SU-DHL-6 (cell line): ENCODE data around the gene SCN9A.

Experiments used
- H2AFZ ChIP-seq: fragments of 200-600 bp; sonication (generic); 2 replicates; pipeline ENCODE4 v1.6.1; 2014; ENCODE audit warnings: low read depth, mild to moderate bottlenecking, moderate library complexity, mixed read lengths, antibody characterized with exemption, low read length; ENCODE audit not compliant: severe bottlenecking
- H3F3A ChIP-seq: fragments of 200-600 bp; shearing (Covaris generic); 2 replicates; pipeline ENCODE4 v1.6.0; 2016; ENCODE audit warnings: antibody characterized with exemption, mild to moderate bottlenecking; ENCODE audit not compliant: insufficient read depth
- H3K27ac ChIP-seq: fragments of 200-600 bp; sonication (generic); 2 replicates; pipeline ENCODE4 v1.5.1; 2016; ENCODE audit warnings: low read depth, mild to moderate bottlenecking, low read length, moderate library complexity, mixed read lengths
- H3K27me3 ChIP-seq: fragments of 200-600 bp; sonication (generic), shearing (Covaris generic); 2 replicates; pipeline ENCODE4 v1.6.0; 2014; ENCODE audit warnings: mild to moderate bottlenecking, low read length
- H3K36me3 ChIP-seq: fragments of 200-600 bp; sonication (generic); 2 replicates; pipeline ENCODE4 v1.6.1; 2014; ENCODE audit warnings: mild to moderate bottlenecking, low read length, mixed read lengths
- H3K4me2 ChIP-seq: fragments of 300-600, 200-600 bp; shearing (Covaris generic), sonication (generic); 2 replicates; pipeline ENCODE4 v1.6.0; 2014; ENCODE audit warnings: low read length, low read depth, mild to moderate bottlenecking; ENCODE audit not compliant: poor library complexity, severe bottlenecking
- H3K4me3 ChIP-seq: fragments of 200-600 bp; sonication (generic); 2 replicates; pipeline ENCODE4 v1.5.1; 2014; ENCODE audit warnings: antibody characterized with exemption, low read length, mild to moderate bottlenecking, mixed read lengths; ENCODE audit not compliant: insufficient read depth, poor library complexity, severe bottlenecking
- H3K79me2 ChIP-seq: fragments of 200-600 bp; sonication (generic); 2 replicates; pipeline ENCODE4 v1.6.1; 2014; ENCODE audit warnings: mild to moderate bottlenecking, low read length, moderate library complexity; ENCODE audit not compliant: insufficient read depth
- H3K9ac ChIP-seq: fragments of 200-600 bp; sonication (generic); 2 replicates; pipeline ENCODE4 v1.7.0; 2014; ENCODE audit warnings: mild to moderate bottlenecking, low read length
- H3K9me2 ChIP-seq: fragments of 200-600 bp; sonication (generic); replicated peaks from 2 replicates; pipeline ENCODE4 v1.6.1; 2014; ENCODE audit warnings: low read length; ENCODE audit not compliant: insufficient read depth
- H3K9me3 ChIP-seq: fragments of 200-600 bp; sonication (generic); 2 replicates; pipeline ENCODE4 v1.6.1; 2014; ENCODE audit warnings: low read length, mixed read lengths; ENCODE audit not compliant: insufficient read depth
- H4K20me1 ChIP-seq: fragments of 200-600 bp; sonication (generic); 2 replicates; pipeline ENCODE4 v1.6.1; 2014; ENCODE audit warnings: low read depth, mild to moderate bottlenecking, antibody characterized with exemption, low read length, moderate library complexity, mixed read lengths
- CTCF ChIP-seq: fragments of 200-600 bp; sonication (generic); IDR thresholded peaks from one replicate; pipeline ENCODE4 v1.5.1; 2017; ENCODE audit warnings: antibody characterized with exemption, mild to moderate bottlenecking, low read length, moderate library complexity; ENCODE audit not compliant: insufficient read depth, poor library complexity, severe bottlenecking
- EZH2phosphoT487 ChIP-seq: fragments of 200-600 bp; sonication (generic), shearing (Covaris generic); conservative IDR thresholded peaks from 2 replicates; pipeline ENCODE4 v1.6.1; 2018; ENCODE audit warnings: mild to moderate bottlenecking, antibody characterized with exemption, low read length, moderate library complexity, mixed read lengths

The SCN9A gene

GRCh38 chr2:166384774-166385173 is 9.0 kb upstream of the SCN9A start:
- Histone ChIP-seq H3K79me2 (no peaks in the 10 kb centered on the region), H3K9me3 (no peaks in the 10 kb centered on the region), H3K9ac (no peak overlapping the region), H3F3A (no peaks in the 10 kb centered on the region), H3K27ac (no peak overlapping the region), H3K9me2 (no peaks in the 10 kb centered on the region), H4K20me1 (no peaks in the 10 kb centered on the region), H2AFZ (no peak overlapping the region), H3K4me3 (no peak overlapping the region), H3K27me3 (no peaks in the 10 kb centered on the region), H3K4me2 (no peak overlapping the region), H3K36me3 (no peaks in the 10 kb centered on the region)
- TF ChIP-seq CTCF (peak; percentile 47), EZH2phosphoT487 (no peak)

DNA sequence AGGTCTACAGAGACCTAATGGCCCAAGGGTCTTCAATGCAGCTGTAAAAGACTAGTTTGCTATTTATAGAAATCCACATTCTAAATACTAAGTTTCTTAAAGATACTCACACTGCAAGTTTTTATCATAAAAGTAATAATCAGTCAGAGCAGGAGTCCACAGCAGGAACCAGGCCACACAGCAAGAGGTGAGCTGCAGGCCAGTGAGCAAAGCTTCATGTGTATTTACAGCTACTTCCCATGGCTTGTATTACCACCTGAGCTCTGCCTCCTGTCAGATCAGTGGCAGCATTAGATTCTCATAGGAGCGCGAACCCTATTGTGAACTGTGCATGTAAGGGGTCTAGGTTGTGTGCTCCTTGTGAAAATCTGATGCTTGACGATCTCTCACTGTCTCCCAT is 6.7 kb upstream of the SCN9A start:
- no peak overlapping the region for H3K27ac ChIP-seq
- no peak overlapping the region for H3K4me2 ChIP-seq
- no peaks in the 10 kb centered on the region for H3K79me2 ChIP-seq
- H3K4me3 ChIP-seq, result no peak overlapping the region
- H3K9ac ChIP-seq, result no peak overlapping the region
- no peaks in the 10 kb centered on the region for H3K36me3 ChIP-seq
- H3K9me2 ChIP-seq, result no peaks in the 10 kb centered on the region
- H3K27me3 ChIP-seq, result no peaks in the 10 kb centered on the region
- no peaks in the 10 kb centered on the region for H3K9me3 ChIP-seq
- no peaks in the 10 kb centered on the region for H4K20me1 ChIP-seq
- no peaks in the 10 kb centered on the region for H3F3A ChIP-seq
- H2AFZ ChIP-seq, result no peak overlapping the region
- TF ChIP-seq EZH2phosphoT487, result no peak
- no peak for TF ChIP-seq CTCF

- H3K9me3 ChIP-seq, result no peaks in the 10 kb centered on the region
- TF ChIP-seq CTCF (no peak), EZH2phosphoT487 (no peak)
- no peaks in the 10 kb centered on the region for H4K20me1 ChIP-seq
- no peak overlapping the region for H3K4me2 ChIP-seq
- no peak overlapping the region for H3K9ac ChIP-seq
- no peak overlapping the region for H3K27ac ChIP-seq
- H3K27me3 ChIP-seq, result no peaks in the 10 kb centered on the region
- H3K4me3 ChIP-seq, result no peak overlapping the region
- H2AFZ ChIP-seq, result no peak overlapping the region
- H3F3A ChIP-seq, result no peaks in the 10 kb centered on the region
- no peaks in the 10 kb centered on the region for H3K79me2 ChIP-seq
- H3K36me3 ChIP-seq, result no peaks in the 10 kb centered on the region
- H3K9me2 ChIP-seq, result no peaks in the 10 kb centered on the region
Observed at GRCh38 chr2:166380615-166381014, 4.9 kb upstream of the SCN9A start.

GRCh38 chr2:166376873-166377272 is 1.1 kb upstream of the SCN9A start:
- no peaks in the 10 kb centered on the region for H3K9me3 ChIP-seq
- H3K27ac ChIP-seq, result no peak overlapping the region
- TF ChIP-seq EZH2phosphoT487 (no peak), CTCF (no peak)
- H3K27me3 ChIP-seq, result no peaks in the 10 kb centered on the region
- H4K20me1 ChIP-seq, result no peaks in the 10 kb centered on the region
- H3K4me3 ChIP-seq, result no peak overlapping the region
- no peaks in the 10 kb centered on the region for H3K79me2 ChIP-seq
- H3K9ac ChIP-seq, result no peak overlapping the region
- H3K4me2 ChIP-seq, result no peak overlapping the region
- H3K9me2 ChIP-seq, result no peaks in the 10 kb centered on the region
- H3F3A ChIP-seq, result no peaks in the 10 kb centered on the region
- no peaks in the 10 kb centered on the region for H3K36me3 ChIP-seq
- H2AFZ ChIP-seq, result no peak overlapping the region
